ENCODE data around the gene ARFRP1. TPM values are rescaled to one million over a fixed set of nuclear protein-coding genes. Genes with fewer than 3 reads are reported as not detected.

ARFRP1 gene
- total and polyA plus RNA-seq, 2 of the 13 experiments (the other 11 are each of a cell fraction or from before 2014, with no cell fraction given), result 32.0 to 51.1 TPM

DNA sequence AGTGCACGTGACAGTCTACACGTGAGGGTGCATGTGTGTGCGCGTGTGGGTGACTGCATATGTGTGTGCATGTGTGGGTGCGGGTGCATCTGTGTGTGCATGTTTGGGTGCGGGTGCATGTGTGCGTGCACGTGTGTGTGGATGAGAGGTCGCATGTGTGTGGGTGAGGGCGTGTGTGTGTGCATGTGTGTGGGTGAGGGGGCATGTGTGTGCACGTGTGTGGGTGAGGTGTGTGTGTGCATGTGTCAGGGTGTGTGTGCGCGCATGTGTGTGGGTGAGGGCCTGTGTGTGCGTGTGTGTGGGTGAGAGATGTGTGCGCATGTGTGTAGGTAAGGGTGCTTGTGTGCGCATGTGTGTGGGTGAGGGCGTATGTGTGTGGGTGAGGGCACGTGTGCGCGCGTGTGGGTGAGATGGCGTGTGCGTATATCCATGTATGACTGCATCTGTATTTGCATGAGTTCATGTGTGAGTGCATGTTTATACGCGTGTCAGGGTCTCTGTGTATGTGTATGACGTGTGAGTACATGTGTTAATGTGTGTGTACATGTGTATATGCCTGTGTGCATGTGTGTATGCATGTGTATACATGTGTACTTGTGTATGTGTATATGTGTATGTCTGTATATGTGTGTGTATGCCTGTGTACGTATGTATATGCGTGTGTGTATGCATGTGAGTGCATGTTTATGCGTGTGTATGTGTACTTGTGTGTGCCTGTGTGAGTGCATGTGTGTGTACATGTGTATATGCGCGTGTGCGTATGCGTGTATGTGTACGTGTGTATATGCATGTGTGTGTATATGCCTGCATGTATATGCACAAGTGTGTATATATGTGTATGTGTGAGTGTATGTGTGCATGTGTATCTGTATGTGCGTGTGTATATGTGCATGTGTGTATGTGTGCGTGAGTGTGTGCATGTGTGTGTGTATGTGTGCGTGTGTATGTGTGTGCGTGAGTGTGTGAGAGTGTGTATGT, 24.6 kb upstream of the ARFRP1 start (continued):
- TF ChIP-seq ZNF737 (CRISPR knock-in tag; IDR thresholded peaks at IDR 0.05; ENCODE audit: borderline replicate concordance), result 0 out of 2 replicates have a peak, but pooled peaks have one; percentile 53
- TF ChIP-seq WIZ (CRISPR knock-in tag; IDR thresholded peaks at IDR 0.05), result no peak
- TF ChIP-seq ZNF841 (CRISPR knock-in tag; IDR thresholded peaks at IDR 0.05; ENCODE audit: borderline replicate concordance), result 0 out of 2 replicates have a peak, but pooled peaks have one; percentile 50
- TF ChIP-seq DDIT3 (CRISPR knock-in tag; IDR thresholded peaks at IDR 0.05), result no peak
- TF ChIP-seq ZNF589 (CRISPR knock-in tag; conservative IDR thresholded peaks at IDR 0.05), result peak; percentile 77; the same call in 1 of the 2 replicates
- 0 out of 2 replicates have a peak, but pooled peaks have one; percentile 10 for TF ChIP-seq HOXA7 (CRISPR knock-in tag; IDR thresholded peaks at IDR 0.05)
- TF ChIP-seq ZUFSP (CRISPR knock-in tag; IDR thresholded peaks at IDR 0.05; ENCODE audit: borderline replicate concordance), result no peak
- TF ChIP-seq CCAR2 (optimal IDR thresholded peaks at IDR 0.05; ENCODE audit: low read depth, low read length), result peak; percentile 17
- TF ChIP-seq YEATS2 (CRISPR knock-in tag; IDR thresholded peaks at IDR 0.05; ENCODE audit: borderline replicate concordance), result no peak
- TF ChIP-seq KAT8 (CRISPR knock-in tag; IDR thresholded peaks at IDR 0.05), result no peak
- TF ChIP-seq, protein P1, sequence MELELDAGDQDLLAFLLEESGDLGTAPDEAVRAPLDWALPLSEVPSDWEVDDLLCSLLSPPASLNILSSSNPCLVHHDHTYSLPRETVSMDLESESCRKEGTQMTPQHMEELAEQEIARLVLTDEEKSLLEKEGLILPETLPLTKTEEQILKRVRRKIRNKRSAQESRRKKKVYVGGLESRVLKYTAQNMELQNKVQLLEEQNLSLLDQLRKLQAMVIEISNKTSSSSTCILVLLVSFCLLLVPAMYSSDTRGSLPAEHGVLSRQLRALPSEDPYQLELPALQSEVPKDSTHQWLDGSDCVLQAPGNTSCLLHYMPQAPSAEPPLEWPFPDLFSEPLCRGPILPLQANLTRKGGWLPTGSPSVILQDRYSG (CRISPR knock-in tag; IDR thresholded peaks at IDR 0.05), result no peak
- no peak for TF ChIP-seq ZNF350 (CRISPR knock-in tag; IDR thresholded peaks at IDR 0.05; ENCODE audit: borderline replicate concordance, low read depth)
- TF ChIP-seq ARNTL (CRISPR knock-in tag; IDR thresholded peaks at IDR 0.05), result no peak
- TF ChIP-seq HNRNPLL (IDR thresholded peaks at IDR 0.05; ENCODE audit: low read depth, low read length, poor library complexity, severe bottlenecking), result peak; percentile 94
- no peak for TF ChIP-seq ZFP37 (CRISPR knock-in tag; IDR thresholded peaks at IDR 0.05; ENCODE audit: borderline replicate concordance)
- no peak for TF ChIP-seq MXD4 (CRISPR knock-in tag; IDR thresholded peaks at IDR 0.05)
- no peak for TF ChIP-seq TSC22D2 (CRISPR knock-in tag; IDR thresholded peaks at IDR 0.05; ENCODE audit: borderline replicate concordance)
- TF ChIP-seq, protein P2, sequence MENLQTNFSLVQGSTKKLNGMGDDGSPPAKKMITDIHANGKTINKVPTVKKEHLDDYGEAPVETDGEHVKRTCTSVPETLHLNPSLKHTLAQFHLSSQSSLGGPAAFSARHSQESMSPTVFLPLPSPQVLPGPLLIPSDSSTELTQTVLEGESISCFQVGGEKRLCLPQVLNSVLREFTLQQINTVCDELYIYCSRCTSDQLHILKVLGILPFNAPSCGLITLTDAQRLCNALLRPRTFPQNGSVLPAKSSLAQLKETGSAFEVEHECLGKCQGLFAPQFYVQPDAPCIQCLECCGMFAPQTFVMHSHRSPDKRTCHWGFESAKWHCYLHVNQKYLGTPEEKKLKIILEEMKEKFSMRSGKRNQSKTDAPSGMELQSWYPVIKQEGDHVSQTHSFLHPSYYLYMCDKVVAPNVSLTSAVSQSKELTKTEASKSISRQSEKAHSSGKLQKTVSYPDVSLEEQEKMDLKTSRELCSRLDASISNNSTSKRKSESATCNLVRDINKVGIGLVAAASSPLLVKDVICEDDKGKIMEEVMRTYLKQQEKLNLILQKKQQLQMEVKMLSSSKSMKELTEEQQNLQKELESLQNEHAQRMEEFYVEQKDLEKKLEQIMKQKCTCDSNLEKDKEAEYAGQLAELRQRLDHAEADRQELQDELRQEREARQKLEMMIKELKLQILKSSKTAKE (CRISPR knock-in tag; IDR thresholded peaks at IDR 0.05; ENCODE audit: borderline replicate concordance), result peak; percentile 59
- TF ChIP-seq, protein P3, sequence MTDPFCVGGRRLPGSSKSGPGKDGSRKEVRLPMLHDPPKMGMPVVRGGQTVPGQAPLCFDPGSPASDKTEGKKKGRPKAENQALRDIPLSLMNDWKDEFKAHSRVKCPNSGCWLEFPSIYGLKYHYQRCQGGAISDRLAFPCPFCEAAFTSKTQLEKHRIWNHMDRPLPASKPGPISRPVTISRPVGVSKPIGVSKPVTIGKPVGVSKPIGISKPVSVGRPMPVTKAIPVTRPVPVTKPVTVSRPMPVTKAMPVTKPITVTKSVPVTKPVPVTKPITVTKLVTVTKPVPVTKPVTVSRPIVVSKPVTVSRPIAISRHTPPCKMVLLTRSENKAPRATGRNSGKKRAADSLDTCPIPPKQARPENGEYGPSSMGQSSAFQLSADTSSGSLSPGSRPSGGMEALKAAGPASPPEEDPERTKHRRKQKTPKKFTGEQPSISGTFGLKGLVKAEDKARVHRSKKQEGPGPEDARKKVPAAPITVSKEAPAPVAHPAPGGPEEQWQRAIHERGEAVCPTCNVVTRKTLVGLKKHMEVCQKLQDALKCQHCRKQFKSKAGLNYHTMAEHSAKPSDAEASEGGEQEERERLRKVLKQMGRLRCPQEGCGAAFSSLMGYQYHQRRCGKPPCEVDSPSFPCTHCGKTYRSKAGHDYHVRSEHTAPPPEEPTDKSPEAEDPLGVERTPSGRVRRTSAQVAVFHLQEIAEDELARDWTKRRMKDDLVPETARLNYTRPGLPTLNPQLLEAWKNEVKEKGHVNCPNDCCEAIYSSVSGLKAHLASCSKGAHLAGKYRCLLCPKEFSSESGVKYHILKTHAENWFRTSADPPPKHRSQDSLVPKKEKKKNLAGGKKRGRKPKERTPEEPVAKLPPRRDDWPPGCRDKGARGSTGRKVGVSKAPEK (CRISPR knock-in tag; IDR thresholded peaks at IDR 0.05; ENCODE audit: borderline replicate concordance), result no peak
